ENCODE results near the gene P3H2. TPM values are rescaled to one million over a fixed set of nuclear protein-coding genes. Genes with fewer than 3 reads are reported as not detected.
A peak's percentile ranks its signal among the peaks of the same experiment; 100 is the strongest.

P3H2 gene, protein sequence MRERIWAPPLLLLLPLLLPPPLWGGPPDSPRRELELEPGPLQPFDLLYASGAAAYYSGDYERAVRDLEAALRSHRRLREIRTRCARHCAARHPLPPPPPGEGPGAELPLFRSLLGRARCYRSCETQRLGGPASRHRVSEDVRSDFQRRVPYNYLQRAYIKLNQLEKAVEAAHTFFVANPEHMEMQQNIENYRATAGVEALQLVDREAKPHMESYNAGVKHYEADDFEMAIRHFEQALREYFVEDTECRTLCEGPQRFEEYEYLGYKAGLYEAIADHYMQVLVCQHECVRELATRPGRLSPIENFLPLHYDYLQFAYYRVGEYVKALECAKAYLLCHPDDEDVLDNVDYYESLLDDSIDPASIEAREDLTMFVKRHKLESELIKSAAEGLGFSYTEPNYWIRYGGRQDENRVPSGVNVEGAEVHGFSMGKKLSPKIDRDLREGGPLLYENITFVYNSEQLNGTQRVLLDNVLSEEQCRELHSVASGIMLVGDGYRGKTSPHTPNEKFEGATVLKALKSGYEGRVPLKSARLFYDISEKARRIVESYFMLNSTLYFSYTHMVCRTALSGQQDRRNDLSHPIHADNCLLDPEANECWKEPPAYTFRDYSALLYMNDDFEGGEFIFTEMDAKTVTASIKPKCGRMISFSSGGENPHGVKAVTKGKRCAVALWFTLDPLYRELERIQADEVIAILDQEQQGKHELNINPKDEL
- total RNA-seq, result 10 to 100 TPM; 29.9 to 73.3 (median 54.5) TPM

DNA sequence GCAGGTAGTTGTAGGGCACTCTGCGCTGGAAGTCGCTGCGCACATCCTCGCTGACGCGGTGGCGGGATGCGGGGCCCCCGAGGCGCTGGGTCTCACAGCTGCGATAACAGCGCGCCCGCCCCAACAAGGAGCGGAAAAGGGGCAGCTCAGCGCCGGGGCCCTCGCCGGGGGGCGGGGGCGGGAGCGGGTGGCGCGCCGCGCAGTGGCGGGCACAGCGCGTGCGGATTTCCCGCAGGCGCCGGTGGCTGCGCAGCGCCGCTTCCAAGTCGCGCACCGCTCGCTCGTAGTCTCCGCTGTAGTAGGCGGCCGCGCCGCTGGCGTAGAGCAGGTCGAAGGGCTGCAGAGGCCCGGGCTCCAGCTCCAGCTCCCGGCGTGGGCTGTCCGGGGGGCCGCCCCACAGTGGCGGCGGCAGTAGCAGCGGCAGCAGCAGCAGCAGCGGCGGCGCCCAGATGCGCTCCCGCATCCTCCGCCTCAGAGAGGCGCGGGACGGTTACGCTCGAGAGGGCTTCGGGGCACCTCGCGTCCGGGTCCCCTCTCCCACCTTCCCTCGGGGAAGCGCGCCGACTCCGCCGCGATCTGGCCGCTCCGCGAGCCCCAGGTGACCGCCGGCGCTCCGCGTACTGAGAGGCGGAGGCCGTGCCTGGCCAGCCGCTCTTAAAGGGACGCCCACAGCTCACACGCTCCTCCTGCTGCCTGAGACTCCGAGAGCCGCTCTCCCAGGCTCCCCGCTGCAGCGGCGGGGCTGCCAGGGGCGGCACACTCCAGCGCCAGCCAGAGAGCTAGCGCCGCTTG lies at the start of gene P3H2:
Gene P3H2, minus strand, starts transcription at position 629 of the 792 bp plus-strand sequence. Its CDS starts 166 bp downstream, at position 463.
- Histone ChIP-seq H3K9me3 (no peaks in the 10 kb centered on the region), H3K4me3 (peak within 1 kb of the TSS; percentile 82), H3K36me3 (no peaks in the 10 kb centered on the region), H3K4me1 (peaks cover 32% of the 10 kb centered on the region), H3K27me3 (peaks cover 8% of the 10 kb centered on the region), H3K27ac (peak within 1 kb of the TSS; percentile 80)
- DNase-seq (ENCODE audit: low spot score in 2 of 2), result peak in 1 of 2 donors; percentile 73
- 0% methylated on average over 19 of the region's 100 CpGs for WGBS
- TF ChIP-seq POLR2A (IDR thresholded peaks at IDR 0.05) (no peak), POLR2AphosphoS5 (IDR thresholded peaks at IDR 0.05) (no peak), EP300 (IDR thresholded peaks at IDR 0.05) (no peak)
- TF ChIP-seq, protein P1, sequence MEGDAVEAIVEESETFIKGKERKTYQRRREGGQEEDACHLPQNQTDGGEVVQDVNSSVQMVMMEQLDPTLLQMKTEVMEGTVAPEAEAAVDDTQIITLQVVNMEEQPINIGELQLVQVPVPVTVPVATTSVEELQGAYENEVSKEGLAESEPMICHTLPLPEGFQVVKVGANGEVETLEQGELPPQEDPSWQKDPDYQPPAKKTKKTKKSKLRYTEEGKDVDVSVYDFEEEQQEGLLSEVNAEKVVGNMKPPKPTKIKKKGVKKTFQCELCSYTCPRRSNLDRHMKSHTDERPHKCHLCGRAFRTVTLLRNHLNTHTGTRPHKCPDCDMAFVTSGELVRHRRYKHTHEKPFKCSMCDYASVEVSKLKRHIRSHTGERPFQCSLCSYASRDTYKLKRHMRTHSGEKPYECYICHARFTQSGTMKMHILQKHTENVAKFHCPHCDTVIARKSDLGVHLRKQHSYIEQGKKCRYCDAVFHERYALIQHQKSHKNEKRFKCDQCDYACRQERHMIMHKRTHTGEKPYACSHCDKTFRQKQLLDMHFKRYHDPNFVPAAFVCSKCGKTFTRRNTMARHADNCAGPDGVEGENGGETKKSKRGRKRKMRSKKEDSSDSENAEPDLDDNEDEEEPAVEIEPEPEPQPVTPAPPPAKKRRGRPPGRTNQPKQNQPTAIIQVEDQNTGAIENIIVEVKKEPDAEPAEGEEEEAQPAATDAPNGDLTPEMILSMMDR (IDR thresholded peaks at IDR 0.05), result peak in 1 of 2 donors; percentile 40

DNA sequence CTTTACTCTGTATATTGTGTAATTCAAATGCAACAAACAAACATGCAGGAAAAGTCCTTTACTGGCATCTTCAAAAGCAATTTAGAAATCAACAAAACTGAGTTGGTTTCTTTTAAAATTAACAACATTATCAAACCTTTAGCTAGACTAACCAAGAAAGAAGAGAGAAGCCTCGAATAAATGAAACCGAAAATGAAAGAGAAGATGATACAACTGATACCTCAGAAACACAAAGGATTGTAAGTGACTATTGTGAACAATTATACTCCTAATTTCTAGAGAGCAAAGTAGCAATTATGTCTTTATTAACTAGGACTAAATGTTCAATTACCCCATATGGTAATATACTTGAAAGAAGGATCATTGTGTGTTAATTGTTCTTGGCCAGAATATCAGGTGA lies 49.2 kb upstream of the P3H2 start:
- Histone ChIP-seq H3K36me3 (no peaks in the 10 kb centered on the region), H3K27ac (no peak overlapping the region), H3K4me1 (peaks cover 2% of the 10 kb centered on the region), H3K9me3 (no peaks in the 10 kb centered on the region), H3K27me3 (no peaks in the 10 kb centered on the region), H3K4me3 (peak overlapping the region; percentile 7)
- 47% methylated on average over 2 of the region's 2 CpGs for WGBS
- TF ChIP-seq EP300 (IDR thresholded peaks at IDR 0.05), result no peak
- TF ChIP-seq, protein P1 (IDR thresholded peaks at IDR 0.05), result no peak
- no peak for TF ChIP-seq POLR2A (IDR thresholded peaks at IDR 0.05)
- TF ChIP-seq POLR2AphosphoS5 (IDR thresholded peaks at IDR 0.05), result no peak
- no peak for DNase-seq (ENCODE audit: low spot score in 2 of 2)

DNA sequence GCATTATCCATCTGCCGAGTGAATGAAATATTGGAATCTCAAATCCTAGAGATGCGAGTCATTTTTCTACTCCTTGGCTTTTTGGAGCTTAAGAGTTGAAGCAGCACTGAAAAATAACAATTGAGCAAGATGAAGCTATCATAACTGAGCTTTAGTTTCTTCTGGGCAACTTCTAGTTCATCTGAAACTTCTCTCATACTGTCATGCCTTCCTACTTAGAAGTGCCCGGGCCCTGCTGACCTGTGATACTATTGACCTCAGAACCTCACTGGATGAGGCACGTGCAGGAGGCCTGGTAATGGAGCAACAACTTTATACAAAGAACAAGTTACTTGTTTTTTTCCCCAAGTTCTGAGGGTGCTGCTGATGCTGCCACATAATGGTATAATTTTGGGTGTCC lies 48.5 kb upstream of the P3H2 start:
- Histone ChIP-seq H3K27me3 (no peaks in the 10 kb centered on the region), H3K27ac (no peak overlapping the region), H3K9me3 (no peaks in the 10 kb centered on the region), H3K4me1 (peaks cover 2% of the 10 kb centered on the region), H3K4me3 (no peak overlapping the region), H3K36me3 (no peaks in the 10 kb centered on the region)
- DNase-seq (ENCODE audit: low spot score in 2 of 2), result no peak
- TF ChIP-seq POLR2AphosphoS5 (IDR thresholded peaks at IDR 0.05) (no peak), POLR2A (IDR thresholded peaks at IDR 0.05) (no peak), EP300 (IDR thresholded peaks at IDR 0.05) (no peak)
- TF ChIP-seq, protein P1 (IDR thresholded peaks at IDR 0.05), result no peak
- 86% methylated on average over 4 of the region's 4 CpGs for WGBS

DNA sequence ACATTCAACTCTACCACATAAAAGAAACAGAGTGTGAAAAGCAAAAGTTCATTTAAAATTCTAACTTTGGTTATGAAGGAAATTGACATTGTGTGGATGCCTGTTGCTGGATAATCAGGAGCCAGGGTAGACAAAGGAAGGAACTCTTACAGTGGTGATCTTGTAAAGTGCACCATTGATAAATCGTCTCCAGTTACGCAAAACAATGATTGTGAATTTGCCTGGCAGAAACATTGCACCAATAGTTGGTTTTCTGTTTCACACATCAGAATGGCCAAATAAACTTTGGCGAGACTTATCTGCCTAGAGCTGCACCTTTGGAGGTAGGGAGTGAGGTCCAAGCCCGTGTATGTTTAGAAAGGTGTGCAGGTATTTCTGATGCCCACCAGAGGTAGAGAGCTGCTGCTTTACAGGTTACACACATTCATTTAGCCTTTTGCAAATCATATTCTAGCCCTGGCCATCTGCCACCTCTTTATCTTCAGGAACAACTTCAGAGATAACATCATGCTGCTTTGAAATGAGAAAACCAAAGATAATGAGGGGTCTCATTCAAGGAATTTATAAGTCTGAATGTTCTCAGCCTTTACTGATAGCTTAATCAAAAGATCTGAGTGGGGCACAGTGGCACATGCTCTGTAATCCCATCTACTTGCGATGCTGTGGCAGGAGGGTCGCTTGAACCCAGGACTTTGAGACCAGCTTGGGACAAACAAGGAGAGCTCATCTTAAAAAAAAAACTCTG lies 47.4 kb upstream of the P3H2 start:
- 85% methylated on average over 6 of the region's 6 CpGs for WGBS
- Histone ChIP-seq H3K9me3 (no peaks in the 10 kb centered on the region), H3K27me3 (no peaks in the 10 kb centered on the region), H3K36me3 (no peaks in the 10 kb centered on the region), H3K27ac (no peak overlapping the region), H3K4me3 (no peak overlapping the region), H3K4me1 (peaks cover 2% of the 10 kb centered on the region)
- TF ChIP-seq POLR2A (IDR thresholded peaks at IDR 0.05) (no peak), EP300 (IDR thresholded peaks at IDR 0.05) (no peak), POLR2AphosphoS5 (IDR thresholded peaks at IDR 0.05) (no peak)
- TF ChIP-seq, protein P1 (IDR thresholded peaks at IDR 0.05), result no peak
- no peak for DNase-seq (ENCODE audit: low spot score in 2 of 2)

Data from suprapubic skin (tissue), 4 donors.